Head of caudate nucleus (tissue), 42 donors: ENCODE results near the gene OBSCN.

Experiments used
- DNase-seq, 42 donors: peaks; one replicate each; pipeline versions ENCODE4 v3.0.0 to v3.0.0-alpha.2; 2020 to 2021; ENCODE audit warnings: mixed read lengths in 7 of 42
- intact Hi-C: fragments of 100-400 bp; cut with DNase I; formaldehyde crosslinking; loops from one replicate; pipeline ENCODE4 v1.15.0; 2022

OBSCN gene

GRCh38 chr1:228401782-228402640 lies 194.2 kb downstream of the OBSCN start:
- intact Hi-C loops, result no loop called here
- peak in 4 of 42 donors; percentile 3 to 20 (median 7) for DNase-seq

DNA sequence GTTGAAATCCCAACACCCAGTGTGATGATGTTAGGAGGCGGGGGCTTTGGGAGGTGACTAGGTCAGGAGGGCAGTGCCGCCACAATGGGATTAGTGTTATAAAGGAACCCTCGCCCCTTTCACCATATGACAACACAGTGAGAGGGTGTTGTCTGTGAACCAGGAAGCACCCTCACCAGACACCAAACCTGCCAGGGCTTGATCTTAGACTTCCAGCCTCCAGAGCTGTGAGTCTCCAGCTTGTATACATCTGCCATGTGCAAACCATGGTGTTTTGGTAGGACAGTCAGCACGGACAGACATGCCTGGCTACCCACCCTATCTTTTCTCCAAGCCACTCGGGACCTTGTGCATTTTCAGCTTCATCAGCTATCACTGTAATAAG lies 194.8 kb downstream of the OBSCN start:
- intact Hi-C loops, result no loop called here
- peak in 1 of 42 donors; percentile 1 for DNase-seq

- intact Hi-C loops, result no loop called here
- peak in 3 of 42 donors; percentile 2 to 21 (median 3) for DNase-seq
These were observed 195.4 kb downstream of the OBSCN start for GRCh38 chr1:228403231-228403631.

DNA sequence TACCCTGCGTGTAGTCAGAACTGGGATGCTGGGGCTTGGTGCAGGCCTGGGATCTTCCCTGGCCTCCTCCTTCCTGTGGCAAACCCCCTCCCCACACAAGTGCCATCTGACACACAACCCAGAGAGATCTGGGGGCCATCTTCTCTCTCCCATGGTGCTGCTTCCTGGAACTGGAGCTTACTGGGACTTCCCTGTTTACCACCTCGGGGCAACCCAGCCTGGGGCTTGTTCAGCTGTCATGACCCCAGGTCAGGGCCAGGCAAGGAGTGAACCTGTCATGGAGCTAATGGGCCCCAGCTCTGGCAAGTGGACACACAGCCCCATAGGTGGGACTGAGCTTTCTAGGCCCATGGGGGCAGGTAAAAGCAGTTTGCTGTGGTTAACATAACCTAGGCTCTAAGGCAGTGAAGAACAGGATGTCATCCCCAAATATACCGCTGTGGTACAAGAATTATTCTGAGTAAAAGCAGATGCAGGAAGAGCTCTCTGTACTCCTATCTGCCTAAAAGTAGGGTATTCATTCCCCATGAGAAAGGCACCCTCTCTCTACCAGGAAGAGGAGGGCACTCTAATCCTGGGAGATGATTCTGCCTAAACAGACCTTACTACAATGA lies 196.4 kb downstream of the OBSCN start:
- peak in 2 of 42 donors; percentile 7 to 23 for DNase-seq
- intact Hi-C loops, result no loop called here

GRCh38 chr1:228405200-228405978 lies 197.5 kb downstream of the OBSCN start:
- intact Hi-C loops, result no loop called here
- peak in 2 of 42 donors; percentile 6 to 30 for DNase-seq

GRCh38 chr1:228405979-228406228 lies 198.1 kb downstream of the OBSCN start:
- intact Hi-C loops, result no loop called here
- peak in 4 of 42 donors; percentile 9 to 35 (median 32) for DNase-seq

DNA sequence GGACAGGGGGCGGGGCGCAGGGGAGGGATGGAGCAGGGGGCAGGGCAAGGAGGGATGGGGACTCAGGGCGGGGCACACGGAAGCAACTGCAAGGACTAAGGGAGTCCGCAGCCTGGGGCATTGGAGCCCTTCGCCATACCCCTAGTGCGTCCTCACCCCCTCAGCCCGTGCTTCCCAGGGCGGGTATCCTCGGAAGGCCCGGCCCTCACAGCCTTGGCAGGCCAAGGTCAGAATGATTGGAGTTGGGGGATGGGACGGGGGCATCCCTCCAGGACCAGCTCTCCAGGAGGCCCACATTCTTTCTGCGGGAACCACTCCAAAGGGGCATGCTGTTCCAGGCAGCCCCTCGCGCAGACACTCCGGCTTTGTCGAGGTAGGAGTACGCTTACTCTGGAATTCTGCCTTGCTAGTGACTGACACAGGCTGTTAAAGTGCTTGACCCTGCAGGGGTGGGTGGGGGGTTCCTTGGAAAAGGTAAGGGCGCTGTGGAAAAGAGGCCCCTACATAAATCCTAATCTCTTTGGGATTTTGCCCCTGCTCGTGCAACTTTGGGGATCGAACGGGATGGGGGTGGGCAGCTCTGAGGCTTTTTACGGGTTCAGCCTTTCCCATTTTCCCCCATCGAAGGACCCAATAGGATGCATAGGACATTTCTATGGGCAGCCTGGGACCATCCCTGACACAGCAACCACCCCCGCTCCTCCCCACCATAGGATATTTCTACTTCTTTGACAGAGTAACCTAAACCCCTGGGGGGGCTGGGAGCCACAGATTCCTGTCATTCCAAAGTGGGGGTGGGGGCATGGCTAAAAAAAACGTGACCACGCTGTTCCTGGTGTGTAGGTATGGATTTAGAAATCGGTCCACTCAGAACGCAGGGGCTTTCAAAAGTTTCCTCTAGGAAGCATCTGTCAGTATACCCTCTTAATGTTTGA lies 199.5 kb downstream of the OBSCN start:
- peak in 1 of 42 donors; percentile 18 for DNase-seq
- intact Hi-C loops, result no loop called here

DNA sequence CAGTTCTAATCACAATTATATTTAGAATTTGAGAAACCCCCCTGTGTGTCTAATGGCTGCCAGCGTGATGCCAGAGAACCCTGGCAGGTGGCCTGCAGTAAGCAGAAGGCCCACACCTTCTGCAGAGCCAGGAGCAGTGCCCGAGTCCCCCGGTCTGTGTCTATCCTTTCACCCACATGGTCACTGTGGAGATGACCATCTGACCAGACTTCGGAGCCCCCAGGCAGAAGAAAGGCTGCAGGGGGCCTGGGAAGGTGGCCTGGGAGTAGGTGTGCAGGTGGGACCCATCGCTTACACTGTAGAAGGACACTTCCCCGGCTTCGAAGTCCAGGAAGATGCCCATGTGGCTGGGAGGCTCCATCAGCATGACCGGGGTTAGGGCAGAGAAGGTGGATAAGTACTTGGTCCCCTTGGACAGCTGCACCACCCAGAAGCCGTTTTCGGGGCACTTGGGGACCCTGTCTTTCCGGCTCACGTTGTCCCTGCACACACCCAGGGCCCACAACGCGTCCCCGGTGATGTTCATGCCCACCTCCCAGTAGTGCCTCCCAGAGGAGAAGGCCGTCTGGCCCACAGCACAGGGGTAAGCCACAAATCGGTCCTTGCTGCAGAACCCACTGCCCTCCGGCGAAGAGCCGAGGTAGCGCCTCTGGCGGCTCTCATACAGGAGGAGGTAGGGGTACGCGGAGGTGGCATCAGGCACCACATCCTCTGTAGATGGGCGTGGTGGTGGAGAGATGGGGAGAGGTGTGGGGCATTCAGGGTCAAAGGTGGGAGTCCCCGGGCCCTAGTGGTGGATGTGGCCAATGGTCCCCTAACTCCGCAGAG lies 200.4 kb downstream of the OBSCN start:
- peak in 3 of 42 donors; percentile 6 to 28 (median 26) for DNase-seq
- intact Hi-C loops, result no loop called here

DNA sequence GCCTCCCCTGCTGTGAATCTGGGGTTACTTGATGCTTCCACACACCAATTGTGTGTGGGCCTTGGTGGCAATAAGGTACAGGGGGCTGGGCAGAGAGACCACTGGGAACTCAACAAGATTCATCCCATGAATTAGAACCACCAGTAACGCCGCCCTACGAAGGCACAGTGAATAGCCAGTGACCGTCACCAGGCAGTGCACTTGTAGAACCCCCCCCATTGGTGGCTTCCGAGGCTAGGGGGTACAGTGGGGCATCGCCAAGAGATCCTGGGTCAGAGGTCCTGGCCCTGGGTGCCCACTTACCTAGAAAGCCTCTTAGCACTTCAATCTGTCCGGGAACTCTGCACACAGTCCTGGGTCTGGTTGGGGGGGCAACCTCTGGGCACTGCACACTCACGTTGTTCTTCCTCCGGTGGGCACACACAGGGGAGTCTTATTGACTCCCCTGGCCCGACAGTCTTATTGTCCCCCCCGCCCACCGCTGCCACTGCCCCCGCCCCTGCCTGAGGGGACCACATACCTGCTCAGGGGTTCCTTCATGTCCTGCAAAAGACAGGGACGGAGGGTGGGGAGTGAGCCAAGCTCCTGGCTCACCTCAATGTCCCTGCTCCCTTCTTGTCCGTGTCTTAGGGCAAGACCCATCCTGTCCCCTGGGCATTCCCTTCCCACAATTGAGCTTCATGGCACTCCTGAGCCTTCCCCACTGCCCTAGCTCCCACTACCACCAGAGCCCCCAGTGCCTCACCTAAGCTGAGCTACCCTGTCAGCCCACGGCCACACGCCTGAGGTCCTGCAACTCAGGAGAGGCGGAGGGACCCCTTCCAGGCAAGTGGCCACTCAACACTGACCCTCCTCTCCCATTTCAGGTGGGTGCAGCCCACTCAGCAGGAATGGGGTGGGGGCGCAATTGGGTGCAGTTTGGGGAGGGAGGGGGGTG lies 201.3 kb downstream of the OBSCN start:
- DNase-seq, result peak in 3 of 42 donors; percentile 4 to 17 (median 13)
- intact Hi-C loops, result no loop called here

- intact Hi-C loops, result loop anchor here (5.0 kb wide), 1 partner anchor 47 kb away; a partner anchor contains a TSS
These were observed 202.2 kb downstream of the OBSCN start for GRCh38 chr1:228410015-228410414.

GRCh38 chr1:228410671-228411070 lies 202.8 kb downstream of the OBSCN start:
- intact Hi-C loops, result loop anchor here (5.0 kb wide), 1 partner anchor 47 kb away; a partner anchor contains a TSS
- no peak for DNase-seq

More at GRCh38 chr1:228410015-228410414, 202.2 kb downstream of the OBSCN start:
- DNase-seq, result peak in 1 of 42 donors; percentile 6

GRCh38 chr1:228411121-228411520 lies 203.3 kb downstream of the OBSCN start:
- intact Hi-C loops, result loop anchor here (5.0 kb wide), 1 partner anchor 46 kb away; a partner anchor contains a TSS
- no peak for DNase-seq

GRCh38 chr1:228411548-228412430 lies 203.9 kb downstream of the OBSCN start:
- no peak for DNase-seq

DNA sequence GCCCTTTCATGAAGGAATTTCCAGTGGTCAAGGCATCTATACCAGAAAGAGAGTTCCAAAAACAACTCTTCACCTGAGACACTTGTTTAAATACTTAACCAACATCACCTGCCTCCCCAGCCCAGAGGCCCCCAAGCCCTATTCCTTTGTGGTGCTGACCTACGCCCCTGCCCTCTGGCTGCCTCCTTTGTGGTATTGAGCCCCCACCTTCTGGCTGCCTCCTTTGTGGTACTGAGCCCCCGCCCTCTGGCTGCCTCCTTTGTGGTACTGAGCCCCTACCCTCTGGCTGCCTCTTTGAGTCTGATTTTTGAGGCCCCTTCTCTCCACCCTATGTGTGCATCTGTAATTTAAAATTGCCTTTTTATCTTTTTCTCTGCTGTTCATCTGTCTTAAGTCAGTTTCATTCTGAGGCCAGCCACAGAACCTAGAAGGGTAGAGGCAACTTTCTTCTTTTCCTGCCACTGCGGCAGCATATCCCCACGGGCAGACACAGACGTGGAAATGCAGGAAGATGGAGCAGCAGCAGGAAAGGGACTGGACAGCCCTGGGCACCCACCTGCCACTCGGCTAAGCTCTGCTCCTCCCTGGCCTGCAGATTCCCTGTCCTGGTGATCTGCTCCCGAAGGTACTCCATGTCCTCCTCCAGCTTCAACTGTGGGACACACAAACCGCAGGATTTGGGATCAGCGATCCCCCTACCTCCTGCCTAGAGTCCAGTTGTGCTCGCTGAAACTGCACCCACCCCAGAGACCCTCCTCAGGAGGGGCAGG lies 205.6 kb downstream of the OBSCN start:
- intact Hi-C loops, result loop anchor here (5.0 kb wide), 1 partner anchor 44 kb away; a partner anchor contains a TSS
- no peak for DNase-seq

More at GRCh38 chr1:228411548-228412430, 203.9 kb downstream of the OBSCN start:
- intact Hi-C loops, result loop anchor here (5.0 kb wide), 1 partner anchor 46 kb away; a partner anchor contains a TSS
